NB4 (cell line): ENCODE measurements around the gene FOXS1.

Experiments used
- DNase-seq: peaks from one replicate; pipeline ENCODE4 v3.0.0; 2010; ENCODE audit warnings: low read depth
- H3K4me3 ChIP-seq: one replicate; pipeline ENCODE4 v1.5.1; 2011; ENCODE audit warnings: mild to moderate bottlenecking, low read depth, low read length, moderate library complexity
- CTCF ChIP-seq: IDR thresholded peaks from one replicate; pipeline ENCODE4 v1.5.1; 2012; ENCODE audit warnings: low read depth, low read length
- MAX ChIP-seq: IDR thresholded peaks from 2 replicates; pipeline ENCODE4 v1.6.1; 2011; ENCODE audit warnings: low read depth, low read length
- MYC ChIP-seq: IDR thresholded peaks from 2 replicates; pipeline ENCODE4 v1.6.1; 2011; ENCODE audit warnings: low read depth, low read length
- POLR2A ChIP-seq: IDR thresholded peaks from 2 replicates; pipeline ENCODE4 v1.6.1; 2011; ENCODE audit warnings: mild to moderate bottlenecking; ENCODE audit not compliant: insufficient read length; ENCODE audit errors: extremely low read depth

Gene FOXS1

GRCh38 chr20:31839782-31840487 is 5.5 kb downstream of the FOXS1 start:
- DNase-seq: no peak

GRCh38 chr20:31838646-31839292 is 6.6 kb downstream of the FOXS1 start:
- no peak overlapping the region for H3K4me3 ChIP-seq
- no peak for TF ChIP-seq MAX
- DNase-seq: peak; percentile 74

More at GRCh38 chr20:31839782-31840487, 5.5 kb downstream of the FOXS1 start:
- no peak overlapping the region for H3K4me3 ChIP-seq
- TF ChIP-seq POLR2A: no peak
- no peak for TF ChIP-seq MYC
- no peak for TF ChIP-seq MAX
- TF ChIP-seq CTCF: no peak

GRCh38 chr20:31837896-31838397 is 7.5 kb downstream of the FOXS1 start:
- H3K4me3 ChIP-seq: no peak overlapping the region
- peak; percentile 83 for DNase-seq
- TF ChIP-seq POLR2A (no peak), CTCF (no peak), MYC (no peak), MAX (no peak)

- TF ChIP-seq MAX (no peak), CTCF (no peak), POLR2A (no peak), MYC (no peak)
- H3K4me3 ChIP-seq: no peak overlapping the region
- DNase-seq: peak; percentile 48
Observed at GRCh38 chr20:31836853-31837608, 8.4 kb downstream of the FOXS1 start.

- TF ChIP-seq POLR2A: no peak
- no peak; the same call in 1 of the 2 replicates for TF ChIP-seq MYC
- no peak for TF ChIP-seq CTCF
- 0 out of 2 replicates have a peak, but pooled peaks have one; percentile 9 for TF ChIP-seq MAX
- peak; percentile 96 for DNase-seq
- H3K4me3 ChIP-seq: no peak overlapping the region
Observed at GRCh38 chr20:31835977-31836852, 9.2 kb downstream of the FOXS1 start.
